Kidney tubule cell (primary cell): ENCODE measurements around the gene FAM3B.
"Not testable (repeated sequence)": the region's sequence is repeated elsewhere in the genome, so short reads cannot be mapped to it uniquely, and the experiment has no call there.

Experiments
- DNase-seq: peaks from one replicate; pipeline ENCODE4 v3.0.0-alpha.2; 2018; ENCODE audit warnings: low spot score

FAM3B gene

DNA sequence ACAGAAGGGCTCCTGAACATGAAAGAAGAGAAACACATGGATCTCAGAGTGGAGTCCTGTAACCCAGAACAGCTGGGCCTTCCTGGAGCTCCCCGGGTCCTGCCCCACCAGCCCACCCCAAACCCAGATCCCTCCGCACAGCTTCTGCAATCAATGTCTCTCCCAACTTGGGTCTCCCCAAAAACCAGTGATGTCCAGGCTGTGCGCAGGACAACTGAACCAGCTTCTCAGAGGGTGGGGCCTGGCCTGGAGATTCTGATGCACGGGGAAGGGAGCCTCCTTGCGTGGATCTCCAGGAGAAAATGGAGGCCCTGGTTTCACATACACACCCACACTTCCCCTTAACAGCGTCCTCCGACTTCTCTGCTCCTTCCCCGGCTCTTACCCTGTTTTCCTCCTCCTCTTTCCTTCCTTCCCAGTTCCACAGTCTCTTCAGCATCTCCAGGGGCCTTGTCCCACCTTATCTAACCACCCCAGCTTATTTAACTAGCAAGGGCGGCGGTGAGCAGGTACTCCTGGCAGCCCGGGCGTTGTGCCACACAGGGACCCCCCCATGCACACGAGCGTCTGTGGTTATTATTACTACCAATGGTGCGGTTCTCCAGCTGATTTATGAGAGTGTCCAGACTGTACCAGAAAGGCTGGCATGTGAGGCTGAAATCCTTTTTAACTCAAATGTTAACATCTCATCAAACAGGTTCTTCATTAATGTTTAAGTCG lies 34.0 kb downstream of the FAM3B start:
- DNase-seq = no peak

DNA sequence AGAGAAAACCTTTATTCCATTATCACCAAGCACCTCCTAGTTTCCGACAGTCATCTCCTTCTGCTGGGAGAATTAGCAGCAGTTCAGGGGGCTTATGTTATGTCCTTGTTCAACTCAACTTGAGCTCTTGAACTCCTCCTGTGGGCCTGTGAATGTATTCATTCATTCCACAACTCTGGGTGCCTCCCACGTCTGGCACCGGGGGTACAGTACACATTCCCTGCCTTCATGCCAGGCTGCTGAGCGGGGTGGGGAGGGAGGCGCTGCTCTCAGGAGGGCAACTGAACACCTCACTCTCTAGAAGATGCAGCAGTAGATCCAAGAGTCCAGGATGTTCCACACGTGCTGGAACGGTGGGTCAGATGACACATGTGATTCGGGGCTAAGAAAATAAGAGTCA lies 40.9 kb downstream of the FAM3B start:
- no peak for DNase-seq

DNA sequence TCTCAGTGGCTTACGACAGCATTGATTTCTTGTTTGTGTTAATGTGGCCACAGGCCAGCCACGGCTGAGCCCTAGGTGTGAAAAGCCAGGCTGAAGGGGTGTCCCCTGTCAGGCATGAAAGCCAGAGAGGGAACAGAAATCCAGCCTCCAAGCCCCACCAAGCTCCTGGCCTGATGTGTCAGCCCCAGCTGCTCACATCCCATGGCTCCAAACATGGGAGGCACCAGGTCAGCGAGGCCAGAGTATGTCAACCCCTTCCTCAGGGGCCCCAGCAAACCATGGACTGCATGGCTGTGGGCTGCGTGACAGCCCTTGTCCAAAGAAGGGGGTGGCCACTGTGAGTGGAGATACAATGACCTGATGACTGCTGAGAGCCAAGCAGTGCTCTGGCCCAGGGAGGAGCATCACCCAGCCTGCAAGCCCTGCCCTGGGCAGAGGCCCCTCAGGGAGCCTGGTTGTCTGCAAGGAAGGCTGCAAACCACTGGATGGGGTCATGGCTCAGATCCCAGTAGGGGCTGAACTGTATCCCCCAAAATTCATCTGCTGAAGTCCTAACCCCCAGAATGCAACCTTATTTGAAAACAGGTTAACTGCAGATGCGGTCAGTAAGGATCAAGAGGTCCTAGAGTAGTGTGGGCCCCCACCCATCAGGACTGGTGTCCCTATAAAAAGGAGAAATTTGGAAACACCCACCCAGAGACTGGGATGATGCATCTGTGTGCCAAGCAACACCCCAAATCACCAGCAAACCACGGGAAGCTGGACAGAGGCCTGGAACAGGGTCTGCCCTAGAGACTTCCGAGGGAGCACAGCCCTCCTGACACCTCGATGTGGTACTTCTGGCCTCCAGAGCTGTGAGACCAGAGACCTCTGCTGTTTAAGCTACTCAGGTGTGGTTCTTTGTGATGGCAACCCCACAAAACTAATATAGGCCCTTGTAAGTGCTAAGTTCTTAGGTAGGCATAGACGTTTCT lies 41.9 kb downstream of the FAM3B start:
- DNase-seq = no peak

DNA sequence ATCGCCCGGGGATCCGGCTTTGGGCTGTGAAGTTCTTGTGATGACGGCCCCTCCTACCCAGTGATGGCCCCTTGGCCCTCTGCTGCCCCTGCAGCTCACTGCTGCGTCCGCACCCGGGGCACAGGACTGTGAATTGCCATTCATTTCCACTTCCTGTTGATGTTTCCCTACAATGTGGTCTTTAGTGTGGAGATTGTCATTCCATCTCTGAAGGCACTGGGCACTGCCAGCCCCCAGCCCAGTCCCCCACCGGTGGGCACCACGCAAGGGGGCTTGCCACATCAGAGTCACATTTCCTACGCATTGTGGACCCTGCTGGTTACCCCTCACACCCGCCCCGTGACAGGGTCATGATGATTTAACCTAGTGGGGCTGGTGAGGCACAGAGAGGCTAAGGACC lies 42.7 kb downstream of the FAM3B start:
- no peak for DNase-seq

DNA sequence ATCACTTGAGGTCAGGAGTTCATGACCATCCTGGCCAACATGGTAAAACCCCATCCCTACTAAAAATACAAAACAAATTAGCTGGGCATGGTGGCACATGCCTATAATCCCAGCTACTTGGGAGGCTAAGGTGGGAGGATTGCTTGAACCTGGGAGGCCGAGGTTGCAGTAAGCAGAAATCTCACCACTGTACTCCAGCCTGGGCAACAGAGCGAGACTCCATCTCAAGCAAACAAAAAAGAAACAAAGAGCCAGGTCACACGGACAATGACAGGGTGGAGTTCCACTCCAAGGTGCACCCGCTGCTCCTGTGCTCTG lies 43.1 kb downstream of the FAM3B start:
- not testable (repeated sequence) for DNase-seq

DNA sequence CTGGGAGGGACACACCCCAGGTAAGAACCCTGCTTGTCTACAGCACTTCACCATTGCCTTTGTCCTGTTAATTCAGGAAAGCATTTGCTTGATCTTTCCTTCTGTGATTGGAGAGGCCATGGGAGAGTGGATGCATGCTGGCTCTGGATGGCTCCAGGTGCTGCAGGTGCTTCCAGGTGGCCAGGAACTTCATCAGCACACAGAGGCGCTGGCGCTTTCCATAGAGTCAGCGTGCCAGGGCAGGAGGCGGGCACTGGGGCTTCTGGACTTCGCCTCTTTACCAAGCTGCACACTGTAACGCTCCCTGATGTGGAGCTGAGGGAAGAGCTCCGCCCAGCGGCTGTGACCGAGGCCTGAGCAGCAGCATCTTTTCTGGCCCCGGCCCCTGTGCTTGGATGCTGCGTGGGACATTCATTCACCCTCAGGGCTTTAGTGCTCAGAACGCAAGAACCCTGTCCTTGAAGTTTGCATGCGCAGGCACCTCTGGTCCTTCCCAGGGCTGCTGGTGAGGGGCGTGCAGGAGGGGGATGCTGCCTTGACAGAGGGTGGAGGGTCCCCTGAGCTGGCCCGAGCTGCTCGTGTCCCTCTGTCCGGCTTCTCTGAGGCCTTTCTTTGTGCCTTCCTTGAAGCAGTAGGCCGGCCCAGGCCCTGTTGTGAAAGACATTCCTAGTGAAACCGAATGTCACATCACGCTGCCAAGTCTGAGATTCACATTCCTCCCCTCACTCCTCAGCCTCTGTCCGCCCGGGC lies 43.6 kb downstream of the FAM3B start:
- DNase-seq = no peak

DNA sequence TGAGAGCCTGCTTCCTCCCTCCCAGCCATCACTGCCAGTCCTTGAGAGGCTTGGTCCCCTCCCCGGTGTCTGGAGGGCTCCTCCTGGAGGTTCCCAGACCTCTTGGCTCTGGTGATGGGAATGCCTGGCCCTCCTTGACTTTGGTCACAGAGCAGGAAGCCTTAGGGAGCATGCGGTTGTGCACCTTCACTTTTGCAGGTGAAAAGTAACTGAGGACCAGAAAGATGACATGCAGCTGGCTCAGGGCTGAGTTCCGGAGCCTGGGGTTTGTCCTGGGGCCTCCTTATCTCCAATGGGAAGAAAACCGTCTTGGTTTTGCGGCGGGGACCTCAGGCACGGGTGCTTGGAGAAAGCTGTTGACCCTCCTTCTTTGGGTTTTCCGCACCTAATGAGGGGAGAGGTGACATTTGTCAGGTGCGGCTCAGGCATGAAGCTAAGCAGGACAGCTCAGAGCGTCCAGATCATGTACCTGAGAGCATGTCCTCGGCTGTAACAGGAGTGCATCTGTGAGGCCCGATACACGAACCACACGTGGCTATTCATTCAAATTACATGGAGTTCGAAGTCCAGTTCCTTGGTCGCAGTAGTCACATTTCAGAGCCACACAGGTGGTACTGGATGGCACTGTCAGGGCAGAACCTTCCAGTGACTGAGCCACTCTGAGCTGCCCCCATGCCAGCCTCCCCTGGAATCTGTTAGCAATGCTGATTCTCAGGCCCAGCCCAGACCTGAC lies 44.6 kb downstream of the FAM3B start:
- DNase-seq = no peak

DNA sequence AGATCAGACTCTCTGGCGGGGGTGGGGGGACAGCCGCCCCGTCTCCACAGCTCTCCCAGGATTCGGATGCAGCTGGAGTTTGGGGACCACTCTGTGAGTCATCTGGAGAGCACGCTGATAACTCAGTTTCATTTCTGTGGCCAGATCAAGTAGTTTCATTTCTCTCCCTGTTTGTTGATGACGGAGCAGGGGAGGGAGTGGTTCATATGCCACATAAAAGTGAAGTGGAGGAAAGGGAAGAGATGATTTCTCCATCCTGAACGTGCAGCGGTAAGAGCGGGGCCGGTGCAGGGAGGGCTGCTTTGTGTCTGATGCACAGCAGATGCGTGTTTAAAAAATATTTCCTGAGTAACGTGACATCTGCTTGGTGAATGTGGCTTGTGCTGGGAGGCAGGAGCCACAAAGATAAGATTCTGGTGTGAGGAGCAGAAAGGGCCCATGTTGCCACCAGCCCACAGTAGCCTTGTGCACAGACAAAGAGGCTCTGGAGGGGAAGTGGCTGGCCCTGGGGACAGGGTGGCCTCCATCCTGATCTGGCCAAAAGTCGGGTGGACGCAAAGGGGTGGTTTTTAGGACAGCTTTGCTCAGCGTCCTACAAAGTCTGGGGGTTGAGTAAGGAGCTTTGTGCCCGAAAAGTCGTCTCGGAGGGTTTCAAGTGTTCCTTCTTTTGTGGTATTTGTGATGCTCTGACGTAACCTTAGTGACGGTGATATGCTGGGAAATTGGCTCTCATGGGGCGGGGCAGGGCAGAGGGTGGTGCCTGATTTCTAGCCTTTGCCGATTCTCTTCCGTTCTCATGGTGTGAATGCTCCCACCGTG lies 45.4 kb downstream of the FAM3B start, which contains the start of gene MX2:
MX2 (plus strand) TSS at position 242 of the 819 bp plus-strand sequence. CDS start 14,880 bp downstream, outside the sequence.
- peak; percentile 5 for DNase-seq

DNA sequence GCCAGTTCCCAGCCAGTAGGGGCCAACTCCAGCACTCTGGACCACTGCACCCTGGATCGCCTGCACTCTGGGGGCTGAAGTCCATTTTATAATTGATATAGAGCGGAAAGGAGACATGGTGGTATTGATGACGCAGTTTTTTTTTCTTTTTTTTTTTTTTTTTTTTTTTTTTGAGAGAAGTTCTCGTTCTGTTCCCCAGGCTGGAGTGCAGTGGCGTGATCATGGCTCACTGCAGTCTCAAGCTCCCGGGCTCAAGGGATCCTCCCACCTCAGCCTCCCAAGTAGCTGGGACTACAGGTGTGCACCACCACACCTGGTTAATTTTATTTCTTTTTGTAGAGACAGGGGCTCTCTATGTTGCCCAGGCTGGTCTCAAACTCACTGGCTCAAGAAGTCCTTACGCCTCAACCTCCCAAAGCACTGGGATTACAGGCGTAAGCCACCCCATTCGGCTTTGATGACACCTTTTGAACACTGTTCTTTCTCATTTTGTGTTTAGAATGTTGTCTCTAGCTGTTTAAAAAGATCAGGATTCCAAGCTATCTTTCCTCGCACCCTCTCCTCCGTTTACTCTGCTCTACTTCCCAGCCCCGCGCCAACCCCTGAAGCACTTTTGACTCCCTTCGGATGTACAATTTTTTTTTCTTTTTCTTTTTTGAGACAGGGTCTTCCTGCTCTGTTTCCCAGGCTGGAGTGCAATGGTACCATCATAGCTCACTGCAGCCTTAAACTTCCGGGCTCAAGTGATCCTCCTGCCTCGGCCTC lies 46.2 kb downstream of the FAM3B start:
- no peak for DNase-seq

DNA sequence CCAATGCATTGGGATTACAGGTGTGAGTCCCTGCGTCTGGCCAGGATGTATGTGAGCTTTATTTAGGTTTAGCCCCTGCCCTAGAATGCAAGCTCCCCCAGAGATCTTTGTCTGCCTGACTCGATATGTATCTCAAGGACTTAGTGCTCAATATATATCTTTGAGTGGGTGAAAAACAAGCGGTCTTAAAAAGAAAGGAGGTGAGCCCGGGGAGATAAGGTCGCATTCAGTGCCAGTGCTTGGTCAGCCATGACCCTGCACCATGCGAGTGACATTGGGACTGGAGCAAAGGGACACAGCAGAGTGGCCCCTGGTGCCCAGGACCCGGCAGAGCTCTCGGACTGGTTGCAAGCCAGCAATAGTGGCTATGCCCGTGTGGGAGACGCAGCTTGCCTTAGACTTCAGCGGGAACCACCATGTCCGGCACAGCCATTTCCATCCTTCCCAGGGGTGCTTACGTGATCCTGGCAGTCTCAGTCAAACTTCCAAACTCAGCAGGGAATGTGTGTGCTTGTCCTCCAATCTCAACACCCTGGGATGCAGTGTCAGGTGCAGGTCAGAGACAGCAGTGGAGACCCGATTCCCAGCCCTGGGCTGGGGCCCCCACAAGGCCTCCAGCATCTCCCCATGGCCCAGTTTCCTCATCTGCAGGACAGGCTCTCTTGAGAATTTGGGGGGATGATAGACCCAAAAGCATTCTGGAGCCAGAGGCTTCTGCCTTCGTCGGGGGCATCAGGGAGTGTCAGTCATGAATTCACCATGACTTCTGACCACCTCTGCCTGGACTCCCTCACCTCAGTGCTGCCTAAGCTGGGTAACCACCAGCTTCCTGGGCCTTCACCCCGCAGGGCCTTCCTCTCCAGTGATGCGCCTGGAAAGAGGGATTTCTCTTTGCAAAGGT lies 47.0 kb downstream of the FAM3B start:
- DNase-seq = no peak

DNA sequence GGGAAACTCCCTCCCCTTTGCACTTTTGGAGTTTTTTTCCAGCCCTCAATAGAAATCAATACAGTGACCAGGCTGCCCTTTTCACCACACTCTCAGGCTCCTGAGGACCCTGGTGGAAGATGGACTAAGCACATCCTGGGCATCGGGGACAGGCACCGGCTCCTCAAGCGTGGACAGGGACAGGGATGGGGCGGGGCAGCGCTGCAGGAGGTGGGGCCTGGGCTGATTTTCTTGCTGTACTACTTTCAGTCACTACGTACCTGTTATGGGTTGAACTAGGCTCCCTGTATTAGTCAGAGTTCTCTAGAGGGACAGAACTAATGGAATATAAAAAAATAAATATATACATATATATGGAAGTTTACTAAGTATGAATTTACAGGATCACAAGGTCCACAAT lies 47.7 kb downstream of the FAM3B start:
- no peak for DNase-seq

DNA sequence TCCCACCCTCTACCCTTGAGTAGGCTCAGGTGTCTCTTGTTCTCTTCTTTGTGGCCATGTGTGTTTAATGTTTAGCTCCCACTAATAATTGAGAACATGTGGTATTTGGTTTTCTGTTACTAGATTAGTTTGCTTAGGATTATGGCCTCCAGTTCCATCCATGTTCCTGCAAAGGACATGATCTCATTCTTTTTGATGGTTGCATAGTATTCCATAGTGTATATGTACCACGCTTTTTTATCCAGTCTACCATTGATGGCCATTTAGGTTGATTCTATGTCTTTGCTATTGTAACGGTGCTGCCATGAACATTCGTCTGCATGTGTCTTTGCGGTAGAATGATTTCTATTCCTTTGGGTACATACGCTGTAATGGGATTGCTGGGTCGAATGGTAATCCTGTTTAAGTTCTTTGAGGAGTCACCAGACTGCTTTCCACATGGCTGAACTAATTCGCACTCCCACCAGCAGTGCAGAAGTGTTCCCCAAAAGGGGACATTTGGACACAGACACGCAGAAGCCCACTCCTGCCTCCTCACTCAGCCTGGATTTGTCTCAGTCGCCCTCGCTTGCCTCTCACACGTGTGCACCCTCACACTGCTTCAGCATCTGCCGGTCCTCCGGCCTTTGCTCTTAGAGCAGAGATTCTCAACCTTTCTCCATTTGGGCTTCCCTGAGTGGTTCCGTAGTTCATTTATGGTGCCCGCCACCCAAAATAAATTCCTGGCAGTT lies 48.9 kb downstream of the FAM3B start:
- no peak for DNase-seq

DNA sequence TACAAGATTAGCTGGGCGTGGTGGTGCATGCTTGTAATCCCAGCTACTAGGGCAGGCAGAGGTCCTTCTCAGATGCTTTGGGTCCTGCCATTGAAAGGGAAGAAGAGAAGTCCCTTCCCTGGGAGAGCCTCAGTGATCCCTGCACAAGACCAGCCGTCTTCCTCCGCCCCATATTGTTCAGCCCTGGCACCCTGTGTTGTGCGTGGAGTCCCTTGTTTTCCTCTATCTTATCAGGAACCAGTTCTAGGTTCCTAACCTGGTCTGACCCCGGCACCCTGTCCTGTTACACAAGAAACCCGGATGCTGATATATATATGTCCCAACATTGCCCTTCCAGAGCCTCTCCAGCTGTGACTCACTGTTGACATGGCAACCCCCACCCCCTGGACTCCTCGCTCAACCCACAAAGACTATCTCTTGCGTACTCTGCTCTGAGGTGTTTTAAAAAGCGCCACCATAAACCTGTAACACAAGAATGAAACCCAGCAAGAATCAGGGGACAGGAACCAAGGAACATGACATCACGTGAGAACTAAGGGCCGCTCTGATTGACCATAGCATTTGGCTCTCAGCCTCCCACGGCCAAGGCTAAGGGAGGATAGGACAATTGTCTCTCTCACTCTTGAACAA lies 50.0 kb downstream of the FAM3B start:
- peak; percentile 67 for DNase-seq

DNA sequence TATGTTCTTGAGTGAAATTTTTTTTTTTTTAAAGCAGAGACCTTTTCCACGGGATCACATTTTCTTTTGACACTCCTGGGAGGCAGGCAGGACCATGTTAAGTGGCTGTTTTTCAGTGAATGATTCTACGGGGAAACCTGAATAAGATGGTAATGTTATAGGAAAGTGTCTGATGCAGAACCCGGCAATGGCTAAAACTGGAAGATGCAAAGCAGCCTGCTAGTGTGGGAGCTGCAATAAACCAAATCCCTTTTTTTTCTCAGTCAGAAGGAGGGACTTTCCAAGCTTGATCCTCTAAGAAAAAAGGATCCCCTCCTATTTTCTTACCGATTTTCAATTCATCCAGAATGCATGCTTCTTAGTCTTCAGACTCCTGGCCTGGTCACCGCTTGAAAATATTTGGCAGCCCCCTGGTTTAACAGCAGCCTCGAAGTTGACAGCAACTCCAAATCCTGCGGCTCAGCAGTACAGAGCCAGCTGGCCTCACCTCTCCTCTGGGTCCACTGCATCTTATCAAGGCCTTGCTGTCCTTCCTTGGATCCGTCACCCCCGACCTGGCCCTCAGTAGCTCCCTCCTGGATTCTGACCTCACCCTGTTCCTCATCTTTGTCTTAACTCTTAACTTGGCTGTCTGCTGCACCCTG lies 50.8 kb downstream of the FAM3B start:
- no peak for DNase-seq

DNA sequence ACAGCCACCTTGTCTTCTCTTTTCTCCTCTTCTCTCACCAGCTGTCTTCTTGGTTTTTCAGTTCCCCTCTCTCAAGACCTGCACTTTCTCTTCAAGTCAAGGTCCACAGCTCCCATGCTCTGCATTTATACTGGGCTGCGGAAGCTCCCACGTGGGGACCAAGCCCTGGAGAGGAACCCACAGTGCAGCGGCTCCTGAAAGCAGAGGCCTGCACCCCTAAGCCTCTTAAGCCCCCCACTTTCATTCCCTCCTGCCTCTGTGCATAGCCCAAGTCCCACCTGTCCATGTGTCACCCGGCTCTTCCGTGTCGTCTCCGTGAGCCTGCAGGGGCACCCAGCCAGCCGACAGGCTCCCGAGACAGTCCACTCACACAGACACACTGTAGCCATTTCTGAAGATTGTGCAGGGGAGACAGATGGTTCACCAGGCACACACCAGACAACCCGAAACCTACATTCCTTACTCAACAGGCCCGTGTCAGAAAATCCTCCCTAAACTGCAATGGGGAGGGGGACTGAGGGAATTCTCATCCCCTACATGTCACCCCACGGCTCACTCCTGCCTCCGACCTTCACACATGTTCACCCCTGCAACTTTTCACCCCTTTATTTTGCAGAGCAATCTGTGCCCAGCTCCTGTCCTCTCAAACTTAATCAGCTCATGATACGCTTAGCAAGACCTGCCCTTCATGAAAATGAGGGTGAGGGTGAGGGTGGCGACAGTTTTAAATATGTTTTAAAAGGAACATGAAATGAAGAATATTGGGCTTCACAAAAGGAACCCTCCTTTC lies 51.5 kb downstream of the FAM3B start:
- no peak for DNase-seq

DNA sequence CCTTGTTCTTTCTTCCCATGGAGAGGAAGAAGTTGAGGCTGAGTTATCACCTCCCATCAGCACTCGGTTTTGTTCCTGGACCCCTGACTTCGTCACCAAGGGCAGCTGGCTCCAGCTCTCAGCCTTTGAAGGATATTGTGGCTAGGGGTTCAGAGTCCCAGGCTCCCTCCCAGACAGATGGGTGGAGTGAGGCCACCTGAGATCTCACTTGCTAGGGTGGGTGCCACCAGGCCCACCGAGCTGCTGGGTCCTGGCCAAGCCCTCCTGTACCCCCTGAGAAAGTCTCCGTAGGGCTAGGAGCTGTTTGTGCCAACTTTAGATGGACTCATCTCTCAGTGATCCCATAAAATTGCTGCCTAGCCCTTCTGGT lies 52.1 kb downstream of the FAM3B start:
- DNase-seq = no peak
